Activated T-cell treated with anti-CD3 and anti-CD28 coated beads, Interleukin-2, amount 50 U/mL, for 1 hour (primary cell): ENCODE results near the gene IKZF2.

Source experiments
- DNase-seq: peaks from one replicate; pipeline ENCODE4 v3.0.0-alpha.2; 2020

The IKZF2 gene

GRCh38 chr2:213152065-213152794 lies 818 bp upstream of the IKZF2 start:
- DNase-seq, result no peak

DNA sequence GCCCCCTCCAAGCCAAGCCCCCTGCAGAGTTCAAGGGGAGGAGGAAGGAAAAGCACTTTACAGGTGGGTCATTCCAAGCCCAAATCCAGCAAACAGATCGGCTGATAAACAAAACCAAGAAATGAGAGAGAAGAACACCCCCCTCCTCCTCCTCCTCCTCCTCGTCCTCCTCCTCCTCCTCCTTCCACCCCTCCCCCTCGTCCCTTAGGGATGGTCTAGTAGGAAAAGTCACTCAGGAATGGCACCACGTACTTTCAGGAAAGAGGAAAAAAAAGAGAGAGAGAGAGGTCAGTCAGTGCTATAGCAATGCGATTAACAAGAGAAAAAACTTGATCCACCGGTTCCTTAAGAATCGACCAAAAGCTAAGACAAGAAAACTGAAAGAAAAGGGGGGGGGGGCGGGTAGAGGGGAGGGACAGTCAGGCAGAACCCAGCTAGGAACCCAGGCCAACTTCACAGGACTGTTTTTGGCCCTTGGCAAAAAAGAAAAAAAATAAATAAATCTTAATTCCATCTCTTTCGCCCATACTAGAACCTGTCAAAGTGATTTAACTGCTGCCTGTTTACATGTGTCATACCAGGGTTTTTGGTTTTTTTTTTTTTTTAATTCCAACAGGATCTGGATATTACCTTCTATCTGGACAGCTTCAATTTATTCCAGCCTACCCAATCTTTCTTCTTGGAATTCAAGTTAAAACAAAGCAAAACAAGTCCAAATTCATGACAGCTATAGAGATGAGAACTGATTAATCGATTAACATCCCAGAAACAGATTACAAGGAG lies 906 bp downstream of the IKZF2 start:
- no peak for DNase-seq

- no peak for DNase-seq
These were observed 1.5 kb downstream of the IKZF2 start for GRCh38 chr2:213149949-213150314.

DNA sequence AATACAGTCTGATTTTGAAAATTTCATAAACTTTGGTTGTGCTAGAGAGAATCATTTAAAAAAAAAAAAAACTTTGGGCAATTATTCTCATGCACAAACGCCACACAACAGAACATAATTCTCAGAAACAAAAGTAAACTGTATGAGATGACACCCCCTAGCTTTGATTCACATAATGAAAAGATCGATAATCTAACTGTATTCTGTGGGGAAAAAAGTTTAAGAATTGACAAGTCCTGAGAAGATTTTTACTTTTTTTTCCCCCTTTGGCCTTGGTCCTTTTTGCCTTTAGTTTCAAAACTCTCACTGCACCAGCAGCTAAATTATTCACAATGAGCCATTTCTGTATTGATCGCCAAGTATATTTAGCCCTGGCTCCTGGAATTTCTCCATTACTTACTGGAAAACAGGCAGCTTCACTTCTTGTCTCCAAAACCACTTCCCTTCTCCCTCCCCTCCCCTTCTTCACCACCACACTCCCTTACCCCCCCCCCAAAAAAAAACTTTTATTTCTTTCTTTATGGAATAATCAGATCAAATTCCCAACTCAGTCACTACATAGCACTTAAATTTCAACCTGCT lies 2.0 kb downstream of the IKZF2 start:
- DNase-seq, result no peak

DNA sequence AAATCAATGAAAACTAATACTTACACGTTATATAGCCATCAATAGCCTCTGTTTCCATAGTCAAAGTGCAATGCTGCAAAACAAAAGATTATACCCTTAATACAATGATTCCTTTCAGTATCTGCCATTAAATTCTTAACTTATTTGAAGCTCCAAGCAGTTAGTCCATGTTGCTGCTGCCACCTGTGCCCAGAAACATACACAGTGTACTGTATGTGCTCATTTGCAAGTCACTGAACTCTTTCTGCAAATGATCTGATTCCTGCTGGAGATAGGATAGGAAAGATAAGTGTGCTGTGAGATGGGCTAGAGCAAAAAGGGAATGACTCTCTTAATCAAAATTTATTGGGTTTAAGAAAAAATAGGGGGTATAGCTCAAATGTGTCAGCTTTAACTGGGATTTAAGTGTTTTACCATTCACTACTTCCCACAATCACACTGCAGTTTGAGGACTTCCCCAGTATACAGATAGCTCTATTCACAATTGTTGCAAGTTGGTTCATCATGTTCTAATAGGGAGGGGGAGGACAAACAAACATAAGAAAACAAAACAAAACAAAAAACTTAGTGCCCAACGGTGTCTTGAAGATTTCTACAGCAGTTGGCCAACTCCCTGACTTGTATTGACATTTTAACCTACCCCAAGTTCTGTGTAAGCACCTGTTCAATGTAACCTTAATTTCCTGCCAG lies 2.7 kb downstream of the IKZF2 start:
- no peak for DNase-seq

GRCh38 chr2:213147538-213147937 lies 3.9 kb downstream of the IKZF2 start:
- DNase-seq, result no peak

- DNase-seq, result no peak
These were observed 5.6 kb downstream of the IKZF2 start for GRCh38 chr2:213145715-213146242.

DNA sequence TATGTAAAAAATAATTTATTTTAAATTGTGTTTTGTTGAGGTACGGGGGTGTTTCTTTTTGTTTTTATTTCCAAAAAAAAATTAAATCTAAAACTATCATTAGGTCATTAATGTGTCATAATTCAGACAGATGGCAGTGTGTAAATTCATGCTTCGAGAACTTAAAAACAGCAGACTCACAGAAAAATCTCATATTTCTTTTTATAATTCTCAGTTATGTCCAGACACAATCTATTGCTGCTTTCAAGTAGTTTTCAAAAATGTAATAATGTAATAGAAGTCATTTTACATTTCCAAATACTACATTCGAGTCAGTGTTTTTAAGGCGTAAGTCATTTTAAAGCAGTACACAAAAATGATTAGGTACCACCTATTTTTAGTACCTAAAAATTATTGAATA lies 14.3 kb downstream of the IKZF2 start:
- no peak for DNase-seq

GRCh38 chr2:213129311-213129710 lies 22.1 kb downstream of the IKZF2 start:
- no peak for DNase-seq

DNA sequence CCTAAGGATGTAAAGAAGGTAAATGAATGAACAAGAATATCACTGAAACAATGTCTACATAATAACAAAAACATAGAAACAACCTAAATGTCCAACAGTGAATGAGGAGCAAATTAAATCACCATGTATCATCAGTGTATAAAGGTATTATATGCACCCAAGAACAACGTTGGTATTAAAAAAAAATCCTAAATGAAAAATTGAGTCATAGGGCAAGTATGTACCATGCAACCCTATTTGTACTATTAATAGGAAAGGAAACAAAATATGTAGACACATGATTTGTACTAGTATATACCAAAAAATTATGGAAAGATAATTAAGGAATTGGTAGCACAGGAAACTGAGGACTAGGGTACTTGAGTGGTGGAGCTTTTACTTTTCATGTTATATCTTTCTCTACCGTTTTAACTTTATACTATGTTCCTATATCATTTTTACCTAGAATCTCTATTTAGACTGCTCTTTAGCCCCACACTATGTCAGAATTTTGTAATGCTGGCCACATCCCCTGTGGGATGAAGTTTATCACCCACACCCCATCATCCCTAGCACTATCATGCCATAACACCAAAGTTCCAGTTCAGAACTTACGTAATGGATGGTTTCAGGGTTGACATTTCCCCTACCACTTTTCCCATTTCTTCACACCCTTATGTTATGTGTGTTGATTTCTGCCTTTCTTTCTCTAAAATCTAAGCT lies 25.6 kb downstream of the IKZF2 start:
- DNase-seq, result no peak

GRCh38 chr2:213122725-213123124 lies 28.7 kb downstream of the IKZF2 start:
- DNase-seq, result no peak

DNA sequence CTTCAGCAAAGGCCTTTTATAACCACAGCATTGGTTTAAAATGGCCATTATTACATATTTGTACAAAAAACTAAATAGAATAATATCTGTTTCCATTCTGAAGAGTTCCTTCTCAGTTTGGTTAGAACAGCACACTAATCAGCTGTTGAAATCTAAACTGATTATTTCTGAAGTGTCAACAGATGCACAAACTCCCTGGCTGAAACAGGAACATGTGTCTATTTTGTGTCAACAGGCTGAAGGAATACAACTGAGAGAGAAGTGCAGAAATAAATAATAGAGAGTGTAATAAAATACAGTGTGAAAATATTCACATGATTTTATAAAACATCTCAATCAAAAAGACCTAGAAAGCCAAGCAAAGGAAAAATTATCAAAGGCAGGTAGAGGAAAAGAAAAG lies 29.7 kb downstream of the IKZF2 start:
- DNase-seq, result no peak

DNA sequence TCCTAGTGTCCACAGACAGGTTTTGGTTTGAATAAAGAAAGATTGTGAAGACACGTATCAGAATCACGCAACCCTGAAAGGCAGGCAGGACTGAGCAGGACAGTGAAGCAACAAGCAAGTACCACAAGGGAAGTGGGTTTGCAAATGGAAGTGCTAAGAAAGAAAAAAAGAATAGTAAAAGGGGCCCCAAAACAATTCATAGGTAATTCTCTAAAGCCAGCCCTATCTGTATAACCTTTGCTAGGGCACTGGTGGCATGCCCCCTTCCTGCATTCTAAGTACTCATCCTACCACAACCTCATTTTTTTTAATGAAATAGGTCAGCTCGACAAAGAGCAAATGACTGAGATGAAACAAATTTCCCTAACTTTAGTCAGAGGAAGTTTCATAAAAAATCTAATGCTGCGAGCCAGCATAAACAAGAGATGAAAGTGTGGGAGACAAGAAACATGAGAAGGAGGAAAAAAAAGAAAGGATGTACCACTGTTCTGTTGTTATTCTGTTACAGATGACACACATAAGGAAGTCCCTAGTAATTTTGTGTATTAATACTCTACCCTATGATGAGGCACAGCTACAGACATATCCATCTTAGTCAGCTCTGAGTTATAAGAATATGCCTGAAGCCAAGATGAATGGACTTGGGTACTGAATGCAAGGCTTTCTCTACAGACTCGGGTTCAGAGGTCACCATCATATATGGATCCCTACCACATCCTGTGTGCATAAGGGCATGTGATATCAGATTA lies 32.2 kb downstream of the IKZF2 start:
- DNase-seq, result no peak

- DNase-seq, result no peak
These were observed 43.1 kb downstream of the IKZF2 start for GRCh38 chr2:213108308-213108707.

GRCh38 chr2:213107728-213108127 lies 43.7 kb downstream of the IKZF2 start:
- DNase-seq, result no peak

DNA sequence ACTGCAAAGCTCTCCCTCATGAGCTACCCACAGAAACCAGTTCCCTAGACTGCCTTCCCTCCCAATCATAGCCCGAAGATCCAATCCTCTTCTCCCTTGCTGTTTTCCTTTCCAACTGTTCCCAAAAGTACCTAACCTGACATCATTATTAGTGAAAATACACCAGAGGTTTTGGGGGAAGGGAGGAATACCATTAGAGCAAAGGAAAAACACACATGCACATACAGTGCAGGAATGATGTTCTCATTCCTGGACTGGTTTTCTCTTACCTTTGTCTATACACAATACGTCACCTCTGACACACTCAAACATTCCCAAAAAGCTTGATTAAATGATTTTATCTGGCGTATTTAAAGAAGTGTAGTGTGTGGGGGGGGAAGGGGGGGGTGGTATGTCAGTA lies 46.2 kb downstream of the IKZF2 start:
- DNase-seq, result no peak

- DNase-seq, result no peak
These were observed 46.6 kb downstream of the IKZF2 start for GRCh38 chr2:213104903-213105202.

DNA sequence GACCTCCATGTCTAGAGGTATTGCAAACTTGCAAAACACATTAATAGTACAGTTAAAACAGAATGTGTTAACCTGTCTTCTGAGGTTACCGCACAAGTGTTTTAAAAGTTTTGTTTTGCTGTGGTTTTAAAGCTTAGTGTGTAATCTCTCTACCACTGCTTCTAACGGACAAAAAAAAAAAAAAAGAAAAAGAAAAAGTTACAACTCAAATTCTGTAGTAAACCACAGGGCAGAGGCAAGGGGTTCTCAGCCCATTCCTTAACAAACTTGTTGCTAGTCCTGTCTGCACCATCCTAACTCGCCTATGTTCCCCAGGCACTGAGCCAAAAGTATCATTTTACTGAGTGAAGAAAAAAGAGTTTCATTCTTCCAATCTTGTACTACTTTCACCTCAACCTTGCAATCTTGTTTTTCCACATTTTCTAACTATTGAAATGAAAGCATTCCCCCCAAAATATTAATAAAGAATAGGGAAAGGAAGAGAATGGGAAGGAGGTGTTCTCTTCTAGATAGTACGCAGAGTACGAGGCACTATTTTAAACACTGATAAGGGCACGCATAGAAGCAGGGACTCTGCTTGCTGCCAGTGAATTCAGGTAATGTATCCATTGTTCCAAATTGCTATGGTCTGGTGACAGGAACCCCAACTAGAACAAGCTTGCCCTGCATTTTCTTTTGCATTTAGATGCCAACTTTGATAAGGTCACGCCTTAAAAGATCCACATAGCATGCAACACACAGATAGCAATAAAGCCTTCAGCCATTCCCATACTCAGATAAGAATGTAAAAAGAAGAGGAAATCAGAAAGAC lies 47.1 kb downstream of the IKZF2 start:
- DNase-seq, result no peak

DNA sequence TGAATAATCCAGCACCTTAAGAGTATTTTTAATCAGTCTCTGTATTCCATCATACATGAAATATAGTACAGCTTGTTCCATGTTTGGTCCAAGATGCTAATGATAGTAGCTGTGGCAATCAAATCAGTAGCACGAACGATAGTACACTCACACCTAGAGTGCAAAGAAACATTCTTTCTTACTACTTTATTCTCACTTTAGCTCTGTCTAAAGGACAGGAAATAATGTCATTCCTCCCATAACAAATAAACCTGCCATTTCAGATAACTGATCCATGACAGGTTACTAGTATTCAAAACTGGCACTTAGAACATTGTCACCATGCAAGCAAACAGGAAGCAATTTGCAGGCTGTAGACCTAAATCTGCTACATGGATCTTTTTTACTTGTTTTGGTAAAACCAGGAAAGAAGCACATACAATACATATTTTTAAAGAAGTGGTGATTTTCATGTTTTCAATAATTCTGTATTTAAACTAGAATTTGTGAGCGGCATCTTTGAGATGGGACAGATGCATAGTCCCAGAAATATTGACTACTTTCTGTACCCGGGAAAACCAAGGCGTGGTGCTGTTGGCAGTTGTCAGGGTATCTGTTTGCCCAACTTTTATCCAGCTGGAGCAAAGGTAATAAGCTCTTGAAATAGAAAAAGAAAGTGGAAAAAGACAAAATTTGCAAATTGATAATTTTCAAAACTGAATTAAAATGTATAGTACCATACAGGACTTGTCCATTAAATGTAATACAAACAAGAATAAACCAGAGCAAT lies 49.5 kb downstream of the IKZF2 start:
- DNase-seq, result no peak

GRCh38 chr2:213101109-213101508 lies 50.3 kb downstream of the IKZF2 start:
- no peak for DNase-seq
